ENCODE results near the gene FGB.

- no peak for TF ChIP-seq EZH2 (IDR thresholded peaks at IDR 0.05; ENCODE audit: borderline replicate concordance, low read depth, low read length, severe bottlenecking)
- no peak for TF ChIP-seq CTCF (IDR thresholded peaks at IDR 0.05; ENCODE audit: extremely low read depth in 1 of 2, insufficient read depth in 1 of 2, low read depth in 1 of 2, low read length in 2 of 2)
- no peak for TF ChIP-seq POLR2A (IDR thresholded peaks at IDR 0.05; ENCODE audit: low read depth, low read length)
- no peak for TF ChIP-seq POLR2AphosphoS5 (IDR thresholded peaks at IDR 0.05; ENCODE audit: insufficient read depth, low read depth, low read length)
- no peak for TF ChIP-seq JUN (IDR thresholded peaks at IDR 0.05; ENCODE audit: borderline replicate concordance, insufficient read depth, insufficient read length, low read depth)
- no peak for TF ChIP-seq FOS (IDR thresholded peaks at IDR 0.05; ENCODE audit: borderline replicate concordance, insufficient read depth, low read length)
- TF ChIP-seq MAX (IDR thresholded peaks at IDR 0.05; ENCODE audit: insufficient read depth, insufficient read length): no peak
Observed at GRCh38 chr4:154528869-154529268, 33.9 kb upstream of the FGB start.

All from endothelial cell of umbilical vein (primary cell).